HG02870 (cell line): ENCODE data around the gene CLEC4G.
"Not testable (repeated sequence)": the region's sequence is repeated elsewhere in the genome, so short reads cannot be mapped to it uniquely, and the experiment has no call there.

Source experiments
- ATAC-seq: cut with Tn5 transposase; IDR thresholded peaks from one replicate; pipeline ENCODE4 v1.9.1; 2021; ENCODE audit warnings: mild to moderate bottlenecking, moderate library complexity; ENCODE audit not compliant: unreplicated experiment

CLEC4G gene

DNA sequence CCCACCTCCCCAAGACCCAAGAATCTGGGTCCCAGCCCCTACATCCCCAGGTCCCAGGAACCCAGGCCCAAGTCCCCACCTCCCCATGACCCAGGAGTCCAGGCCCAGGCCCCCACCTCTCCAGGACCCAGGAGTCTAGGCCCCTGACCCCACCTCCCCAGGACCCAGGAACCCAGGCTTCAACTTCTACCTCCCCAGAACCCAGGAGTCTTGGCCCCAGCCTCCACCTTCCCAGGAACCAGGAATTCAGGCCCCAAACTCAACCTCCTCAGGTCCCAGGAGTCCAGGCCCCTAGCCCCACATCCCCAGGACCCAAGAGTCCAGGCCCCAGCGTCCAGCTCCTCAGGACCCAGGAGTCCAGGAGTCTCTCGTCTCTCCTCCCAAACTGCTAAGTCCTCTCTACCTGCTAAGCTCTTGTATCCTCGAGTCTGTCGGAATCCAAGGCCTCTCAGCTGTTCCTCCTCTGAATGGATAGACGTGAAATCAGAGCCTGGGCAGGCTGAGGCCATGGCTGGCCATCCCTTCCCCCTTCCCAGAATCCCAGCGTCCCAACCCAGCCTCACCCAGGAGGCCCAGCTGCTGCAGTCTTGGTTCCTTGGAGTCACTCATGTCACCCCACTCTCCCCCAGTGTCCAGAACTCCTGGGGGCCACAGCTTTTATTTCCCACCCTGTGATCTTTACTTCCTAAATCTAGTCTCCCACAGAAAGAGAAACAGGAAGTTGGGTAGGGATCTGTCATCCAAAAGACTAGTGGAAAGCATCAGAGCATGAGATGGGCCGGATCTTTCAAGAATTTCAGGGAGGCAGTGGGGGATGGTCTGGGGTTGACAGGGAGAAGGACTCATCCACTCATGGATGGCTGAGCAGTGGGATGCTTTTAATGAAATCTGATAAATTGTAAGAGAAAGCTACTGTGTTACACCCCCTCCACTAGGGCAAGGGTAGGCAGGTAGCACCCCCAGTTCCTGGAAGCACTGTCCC, 15.3 kb upstream of the CLEC4G start, which contains the start of gene CD209:
CD209 (minus strand) TSS at position 632 of the 982 bp plus-strand sequence; CDS start at position 609, 23 bp downstream.
- ATAC-seq, result no peak

DNA sequence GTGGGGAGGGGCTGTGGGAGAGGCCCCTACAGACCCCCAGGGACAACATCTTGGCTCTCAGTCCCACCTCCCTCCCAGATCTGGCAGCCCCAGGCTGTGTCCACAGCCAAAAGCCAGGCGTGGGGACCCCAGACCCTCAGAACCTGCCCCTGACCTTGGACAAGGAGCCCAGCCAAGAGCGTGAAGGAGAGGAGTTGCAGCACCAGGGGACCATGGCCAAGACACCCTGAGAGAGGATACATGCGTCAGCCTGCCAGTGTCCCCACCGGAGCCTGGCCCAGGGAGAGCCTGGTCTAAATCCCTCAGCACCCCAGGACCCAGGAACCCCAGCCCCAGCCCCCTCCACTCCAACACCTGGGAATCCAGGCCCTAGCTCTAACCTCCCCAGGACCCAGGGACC, 14.4 kb upstream of the CLEC4G start:
- not testable (repeated sequence) for ATAC-seq

DNA sequence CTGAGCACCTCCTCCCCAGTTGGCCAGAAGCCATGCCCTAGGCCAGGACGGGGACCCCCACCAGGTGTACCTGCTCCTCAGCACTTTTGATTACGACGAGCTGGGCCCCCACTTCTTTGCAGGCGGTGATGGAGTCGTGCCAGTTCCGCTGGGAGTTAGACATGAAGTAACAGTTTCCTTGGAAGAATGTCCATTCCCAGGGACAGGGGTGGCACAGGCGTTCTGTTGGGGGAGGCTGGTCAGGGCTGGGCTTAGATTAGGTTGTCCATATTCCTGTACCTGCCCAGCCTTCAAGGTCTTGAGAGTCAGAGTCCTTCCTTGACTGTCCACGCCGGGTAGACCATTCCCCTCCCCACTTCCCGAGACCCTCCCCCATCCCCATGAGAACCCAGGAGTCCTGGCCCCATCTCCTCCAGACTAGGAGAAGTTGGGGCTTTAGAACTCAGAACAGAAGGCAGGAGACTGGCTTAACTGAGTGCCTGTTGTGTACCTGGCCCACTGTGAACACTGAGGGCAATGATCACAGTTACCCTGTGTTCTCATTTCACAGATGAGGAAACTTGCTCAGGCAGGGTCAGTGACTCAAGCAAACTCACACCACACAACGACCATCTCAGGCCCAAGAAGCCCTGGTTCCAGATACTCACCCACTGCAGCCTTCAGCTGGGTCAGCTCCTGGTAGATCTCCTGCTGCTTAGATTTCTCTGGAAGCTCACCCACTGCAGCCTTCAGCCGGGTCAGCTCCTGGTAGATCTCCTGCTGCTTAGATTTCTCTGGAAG, 13.2 kb upstream of the CLEC4G start:
- no peak for ATAC-seq

DNA sequence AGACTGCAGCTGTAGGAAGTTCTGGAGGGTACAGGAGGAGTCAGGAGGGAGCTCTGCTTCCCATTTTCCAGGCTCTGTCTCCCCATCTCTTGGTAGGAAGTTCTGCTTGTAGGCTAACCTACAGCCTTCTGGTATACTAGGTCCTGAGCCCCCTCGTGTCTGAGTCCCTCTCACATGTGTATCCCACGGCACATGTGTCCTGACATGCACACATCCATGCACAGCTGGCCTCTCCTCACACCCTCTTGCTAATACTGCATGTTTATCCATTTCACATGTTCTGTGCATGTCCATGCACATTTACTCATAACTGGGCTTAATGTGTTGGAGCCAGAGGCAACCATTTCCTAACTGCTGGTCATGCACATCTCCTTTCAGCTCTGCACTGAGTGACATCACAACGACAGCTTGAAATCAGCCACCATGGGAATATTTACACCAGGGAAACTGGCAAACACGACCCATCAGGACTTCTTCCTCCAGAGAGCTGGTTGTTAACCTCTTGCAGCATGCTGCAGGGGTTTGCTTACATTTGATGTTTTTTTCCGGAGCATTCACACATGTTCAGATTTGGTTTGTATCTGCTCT, 12.4 kb upstream of the CLEC4G start:
- no peak for ATAC-seq

DNA sequence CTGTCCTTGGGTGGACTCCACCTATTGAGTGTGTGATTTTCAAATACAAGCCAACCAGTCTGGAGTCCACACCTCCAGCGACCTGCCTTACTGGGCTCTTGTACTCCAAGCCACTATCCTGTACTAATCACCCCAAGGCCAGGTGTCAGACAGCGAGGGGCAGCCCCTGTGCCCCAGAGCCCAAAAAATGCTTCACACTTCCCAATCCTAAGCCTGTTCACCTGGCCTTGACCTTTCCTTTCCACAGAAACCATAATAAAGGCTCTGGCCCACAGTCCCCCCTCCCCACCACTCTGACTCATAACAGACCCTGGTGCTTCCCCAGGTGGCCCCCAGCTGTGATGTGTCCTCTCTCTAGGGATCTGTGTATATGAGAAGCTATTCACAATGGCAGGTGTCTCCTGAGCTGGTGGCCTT, 11.5 kb upstream of the CLEC4G start:
- peak; percentile 48 for ATAC-seq

DNA sequence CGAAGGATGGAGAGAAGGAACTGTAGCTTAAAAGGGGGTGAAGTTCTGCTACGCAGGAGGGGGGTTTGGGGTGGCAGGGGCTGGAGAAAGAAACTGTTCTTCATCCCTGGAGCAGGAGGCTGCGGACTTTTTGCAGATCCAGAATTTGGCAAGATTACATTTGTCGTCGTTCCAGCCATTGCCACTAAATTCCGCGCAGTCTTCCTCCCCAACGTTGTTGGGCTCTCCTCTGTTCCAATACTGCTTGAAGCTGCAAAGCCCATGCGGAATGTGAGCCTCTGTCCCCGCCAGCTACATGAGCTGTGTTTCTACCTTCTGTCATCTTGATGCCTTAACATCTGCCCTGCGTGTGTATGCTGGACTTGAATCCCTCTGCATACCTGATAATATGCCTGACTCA, 11.1 kb upstream of the CLEC4G start:
- no peak for ATAC-seq

DNA sequence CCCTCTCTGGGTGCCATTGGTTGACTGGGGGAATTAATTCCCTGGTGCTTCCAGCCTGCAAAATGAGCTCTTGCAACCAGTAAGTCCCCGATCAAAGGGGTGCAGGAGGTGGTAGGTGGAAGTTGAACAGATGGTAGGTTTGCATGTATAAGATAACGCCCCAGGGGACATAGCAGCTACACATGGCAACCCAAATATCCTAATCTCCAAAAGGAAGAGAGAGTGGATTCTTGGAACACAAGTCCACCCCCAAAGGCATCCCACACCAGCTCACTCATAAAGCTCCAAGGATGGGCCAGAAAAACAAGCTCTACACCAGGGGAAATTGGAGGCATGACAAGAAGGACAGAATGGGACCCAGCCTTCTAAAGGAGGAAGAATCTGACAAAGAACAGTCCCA, 10.7 kb upstream of the CLEC4G start:
- no peak for ATAC-seq

DNA sequence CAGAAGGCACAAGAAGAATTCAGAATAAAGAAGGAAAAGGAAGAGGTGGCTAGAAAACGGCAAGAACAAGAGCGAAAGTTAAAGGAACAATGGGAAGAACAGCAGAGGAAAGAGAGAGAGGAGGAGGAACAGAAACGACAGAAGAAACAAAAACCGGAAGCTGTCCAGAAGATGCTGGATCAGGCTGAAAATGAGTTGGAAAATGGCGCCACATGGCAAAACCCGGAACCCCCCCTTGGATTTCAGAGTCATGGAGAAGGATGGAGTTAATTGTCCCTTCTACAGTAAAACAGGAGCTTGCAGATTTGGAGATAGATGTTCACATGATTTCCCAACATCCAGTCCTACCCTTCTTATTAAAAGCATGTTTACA, 8.8 kb upstream of the CLEC4G start:
- no peak for ATAC-seq

DNA sequence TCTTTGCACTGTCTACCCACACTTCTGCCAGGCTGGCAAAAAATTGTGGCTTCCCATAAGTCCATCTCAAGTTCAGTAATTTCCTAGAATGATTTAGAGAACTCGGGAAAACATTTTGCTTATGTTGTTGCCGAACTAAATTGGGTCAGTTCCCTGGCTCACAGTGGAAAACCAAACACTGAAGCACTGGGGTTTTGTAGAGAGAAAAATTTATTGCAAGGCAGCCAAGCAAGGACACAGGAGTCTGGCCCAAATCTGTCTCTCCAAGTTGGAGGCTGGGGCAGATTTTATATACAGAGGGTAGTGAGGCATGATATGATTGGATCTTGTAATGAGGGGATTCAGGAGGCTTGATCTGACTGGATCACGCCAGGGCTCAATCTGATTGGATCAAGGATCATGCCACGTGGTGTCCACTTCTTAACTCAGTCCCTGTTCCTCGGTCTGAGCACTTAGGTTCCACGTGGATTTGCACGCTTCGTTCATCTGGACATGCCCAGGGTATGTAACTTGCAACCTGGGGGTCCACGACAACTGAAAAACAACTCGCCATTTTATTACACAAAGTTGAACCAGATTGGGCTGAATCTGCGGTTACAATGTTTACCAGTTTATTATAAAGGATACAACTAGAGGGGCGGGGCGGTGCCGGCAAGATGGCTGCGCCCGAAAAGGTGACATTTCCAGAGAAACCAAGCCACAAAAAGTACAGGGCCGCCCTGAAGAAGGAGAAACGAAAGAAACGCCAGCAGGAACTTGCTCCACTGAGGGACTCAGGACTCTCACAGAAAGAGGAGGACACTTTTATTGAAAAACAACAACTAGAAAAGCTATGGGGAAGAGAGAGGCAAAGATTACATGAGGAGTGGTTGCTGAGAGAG, 8.1 kb upstream of the CLEC4G start:
- ATAC-seq, result no peak

DNA sequence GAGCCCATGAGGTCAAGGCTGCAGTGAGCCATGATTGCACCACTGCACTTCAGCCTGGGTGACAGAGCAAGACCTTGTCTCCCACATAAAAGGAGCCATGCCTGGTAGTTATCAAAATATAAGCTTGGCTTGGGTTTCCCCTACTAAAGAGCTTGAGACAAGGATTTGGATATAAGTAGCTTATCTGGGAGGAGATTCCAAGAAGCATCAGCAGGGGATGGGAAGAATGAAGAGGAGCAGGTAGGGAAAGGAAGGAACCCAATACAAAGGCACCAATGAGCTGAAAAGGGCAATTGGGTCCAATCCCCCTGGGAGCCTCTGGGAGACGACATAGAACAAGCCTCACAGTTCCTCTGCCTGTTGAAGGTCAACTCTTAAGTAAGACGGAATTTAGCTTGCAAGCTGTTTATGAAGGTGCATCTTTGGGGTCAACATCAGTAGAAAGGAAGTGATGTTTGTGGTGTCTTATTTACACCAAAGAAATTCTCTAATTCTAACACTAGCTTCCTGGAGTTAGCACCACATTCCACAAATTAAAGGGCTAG, 7.4 kb upstream of the CLEC4G start:
- no peak for ATAC-seq

DNA sequence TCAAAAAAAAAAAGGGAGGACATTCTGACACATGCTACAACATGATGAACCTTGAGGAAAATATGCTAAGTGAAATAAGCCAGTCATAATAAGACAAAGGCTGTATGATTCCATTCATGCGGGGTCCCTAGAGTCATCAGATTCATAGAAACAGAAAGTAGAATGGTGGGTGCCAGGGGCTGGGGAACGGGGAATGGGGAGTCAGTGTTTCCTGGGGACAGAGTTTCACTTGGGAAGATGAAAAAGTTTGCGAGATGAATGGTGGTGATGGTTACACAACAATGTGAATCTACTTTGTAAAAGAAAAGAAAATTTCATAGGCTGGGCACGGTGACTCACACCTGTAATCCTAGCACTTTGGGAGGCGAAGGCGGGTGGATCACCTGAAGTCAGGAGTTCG, 6.1 kb upstream of the CLEC4G start:
- ATAC-seq, result no peak

DNA sequence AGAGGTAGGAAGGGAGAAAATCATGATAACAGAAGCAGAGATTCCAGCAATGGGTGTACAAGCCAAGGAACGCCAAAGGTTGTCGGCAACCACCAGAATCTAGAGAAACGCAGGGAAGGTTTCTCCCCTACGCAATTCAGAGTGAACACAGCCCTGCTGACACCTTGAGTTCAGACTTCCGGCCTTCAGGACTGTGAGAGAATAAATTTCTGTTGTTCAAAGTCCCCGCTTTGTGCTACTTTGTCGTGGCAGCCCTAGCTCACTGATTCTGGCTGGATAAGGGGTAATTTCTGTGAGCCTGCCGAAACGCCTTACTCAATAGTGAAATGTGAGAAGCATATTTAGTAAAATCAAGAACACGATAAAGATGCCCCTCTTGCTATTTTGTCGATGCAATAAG, 5.3 kb upstream of the CLEC4G start:
- ATAC-seq, result no peak

DNA sequence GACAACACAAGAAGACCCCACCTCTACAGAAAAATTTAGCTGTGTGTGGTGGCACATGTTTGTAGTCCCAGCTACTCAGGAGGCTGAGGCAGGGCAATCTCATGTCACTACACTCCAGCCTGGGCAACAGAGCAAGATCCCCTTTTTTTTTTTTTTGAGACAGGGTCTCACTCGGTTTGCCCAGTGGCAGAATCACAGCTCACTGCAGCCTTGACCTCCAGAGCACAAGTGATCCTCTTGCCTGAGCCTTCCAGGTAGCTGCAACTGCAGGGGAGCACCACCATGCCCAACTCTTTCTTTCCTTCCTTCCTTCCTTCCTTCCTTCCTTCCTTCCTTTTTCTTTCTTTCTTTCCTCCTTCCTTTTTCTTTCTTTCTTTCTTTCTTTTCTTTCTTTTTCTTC, 4.2 kb upstream of the CLEC4G start:
- no peak for ATAC-seq

DNA sequence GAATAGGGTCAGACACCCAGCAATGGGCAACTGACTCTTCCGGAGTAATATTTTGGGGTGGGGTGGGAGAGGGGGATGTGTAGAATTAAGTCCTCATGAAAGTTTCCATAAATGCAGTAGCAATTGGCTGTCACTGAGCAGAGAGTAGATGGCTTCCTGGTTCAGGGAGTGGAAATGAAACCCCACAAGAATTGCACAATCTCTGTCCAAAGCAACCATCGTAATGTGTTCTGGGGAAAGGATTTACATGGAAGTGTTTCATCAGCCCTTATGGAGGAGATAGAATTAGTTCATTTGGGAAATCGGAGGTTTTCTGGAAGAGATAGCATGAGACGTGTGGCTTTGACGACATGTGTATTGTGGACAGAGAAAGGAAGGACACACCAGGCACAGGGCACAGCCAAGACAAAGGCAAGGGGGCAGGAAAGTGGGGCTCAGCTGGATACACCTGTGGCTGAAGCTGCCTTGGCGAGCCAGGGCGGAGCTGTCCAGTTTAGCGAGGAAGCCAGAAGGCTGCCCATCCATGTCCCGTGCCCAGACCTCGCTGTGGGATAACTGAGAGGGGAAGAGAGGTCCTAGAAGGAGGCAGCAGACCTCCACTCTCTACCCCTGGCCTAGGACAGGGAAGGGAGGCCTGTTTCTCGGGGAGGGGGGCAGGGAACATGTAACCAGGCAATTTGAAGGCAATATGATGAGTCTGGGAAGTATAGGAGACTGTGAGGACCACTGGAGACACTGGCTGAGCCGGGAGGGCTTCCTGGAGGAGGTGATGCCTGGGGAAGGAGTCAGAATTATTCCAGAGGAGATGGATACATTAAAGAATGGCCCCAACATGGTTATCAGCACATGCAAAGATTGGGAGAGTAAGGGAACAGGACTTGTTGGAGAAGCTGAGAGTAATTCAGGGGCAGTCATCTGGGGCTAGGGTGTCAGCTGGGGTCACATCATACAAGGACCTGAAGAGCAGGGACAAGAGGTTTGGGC, 2.6 kb upstream of the CLEC4G start:
- no peak for ATAC-seq

DNA sequence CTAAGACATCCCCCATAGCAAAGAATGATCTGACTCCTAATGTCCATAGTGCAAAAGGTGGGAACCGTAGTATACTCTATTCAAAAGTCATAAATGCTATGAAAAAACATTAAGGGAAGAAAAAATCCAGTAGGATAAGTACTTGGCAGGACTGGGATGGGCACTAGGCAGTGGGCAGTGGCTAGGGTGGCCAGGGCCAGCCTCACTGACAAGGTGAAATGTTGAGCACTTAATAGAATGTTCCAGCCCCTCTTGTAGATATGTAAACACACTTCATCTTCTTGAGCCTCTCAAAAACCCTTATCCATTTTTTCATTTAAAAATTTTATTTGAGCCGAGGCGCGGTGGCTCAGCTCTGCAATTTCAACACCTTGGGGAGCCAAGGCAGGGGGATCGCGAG, 1.5 kb upstream of the CLEC4G start:
- no peak for ATAC-seq

DNA sequence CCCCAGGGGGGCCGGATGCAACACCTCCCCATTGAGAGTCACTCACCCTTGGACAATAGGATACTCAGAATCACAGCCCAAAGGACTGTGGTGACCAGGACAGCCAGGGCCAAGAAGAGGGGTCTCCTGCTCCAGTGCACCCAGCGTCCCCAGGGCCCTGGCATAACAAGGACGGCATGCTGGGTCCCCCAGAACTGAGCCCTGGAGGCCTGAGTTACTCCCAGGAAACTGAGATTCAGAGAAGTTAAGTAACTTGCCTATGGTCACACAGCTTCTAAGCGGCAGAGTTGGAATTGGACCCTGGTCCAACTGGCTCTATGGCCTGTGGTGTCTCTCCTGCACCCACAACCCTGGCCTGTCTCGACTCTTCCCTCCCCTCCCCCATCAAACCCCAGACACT, 295 bp downstream of the CLEC4G start:
- no peak for ATAC-seq

DNA sequence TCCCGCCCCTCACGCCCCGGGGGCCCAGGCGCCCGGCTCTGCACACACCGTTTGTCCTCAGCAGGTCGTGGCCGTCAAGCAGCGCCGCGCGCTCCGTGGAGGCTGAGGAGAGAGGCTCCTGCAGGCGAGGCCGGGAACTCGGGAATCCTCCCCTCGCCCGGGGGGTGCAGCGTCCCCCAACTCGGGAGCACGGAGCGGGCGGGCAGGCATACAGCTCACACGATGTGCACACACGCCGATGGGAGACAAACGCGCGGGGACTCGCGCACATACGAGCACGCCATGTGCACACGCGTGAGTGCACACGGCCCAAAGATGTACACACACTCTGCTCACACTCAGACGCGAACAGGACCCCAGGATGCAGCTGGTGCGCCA, 703 bp downstream of the CLEC4G start:
- ATAC-seq, result no peak

DNA sequence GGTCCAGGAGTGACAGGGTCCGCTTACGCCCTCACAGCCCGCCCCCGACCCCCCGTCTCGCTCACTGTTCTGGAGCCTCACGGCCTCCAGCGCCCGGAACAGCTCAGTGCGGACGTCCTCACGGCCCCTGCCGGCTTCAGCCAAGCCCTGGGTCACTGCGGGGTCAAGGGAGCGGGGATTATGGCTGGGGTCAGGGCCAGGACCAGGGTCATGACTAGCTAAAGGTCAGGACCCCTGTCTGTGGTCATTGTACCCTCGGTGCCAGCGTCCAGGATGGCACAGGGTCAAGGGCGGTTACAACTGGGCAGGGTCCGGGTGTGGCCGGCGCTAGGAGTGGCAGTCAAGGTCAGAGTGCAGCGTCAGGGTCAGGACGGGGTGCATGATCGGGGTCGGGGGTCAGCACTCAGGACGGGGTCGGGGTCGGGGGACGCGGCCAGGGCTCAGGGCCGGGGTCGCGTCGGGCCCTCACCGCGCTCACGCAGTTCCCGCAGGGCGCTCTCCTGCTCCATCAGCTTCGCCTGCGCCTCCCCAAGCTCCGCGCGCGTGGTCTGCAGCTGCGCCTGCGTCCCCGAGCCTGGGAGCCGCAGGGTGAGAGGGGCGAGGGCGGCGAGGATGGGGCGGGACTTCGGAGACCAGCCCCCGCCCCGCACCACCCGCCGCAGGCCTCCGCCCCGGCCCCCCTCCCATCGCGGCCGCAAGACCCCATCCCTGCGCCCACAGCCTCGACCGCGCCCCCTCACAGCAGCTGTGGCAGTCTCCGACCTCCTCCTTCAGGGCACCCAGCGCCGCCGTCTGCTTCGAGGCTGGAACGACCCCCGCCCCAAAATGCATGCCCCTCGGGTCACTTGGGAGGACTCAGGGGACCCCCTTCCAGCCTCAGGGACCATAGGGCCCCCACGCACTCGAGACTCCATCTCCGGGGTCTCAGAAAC, 1.4 kb downstream of the CLEC4G start:
- ATAC-seq, result no peak
